ENCODE data around the gene SAMM50.

- no peak for TF ChIP-seq CTCF (IDR thresholded peaks at IDR 0.05)
- TF ChIP-seq POLR2A (IDR thresholded peaks at IDR 0.05) = no peak
- TF ChIP-seq EP300 (IDR thresholded peaks at IDR 0.05) = no peak
- no peak for TF ChIP-seq POLR2AphosphoS5 (IDR thresholded peaks at IDR 0.05)
Observed at GRCh38 chr22:44012591-44012990, 57.3 kb downstream of the SAMM50 start.
